Vagina (tissue), 2 donors: Measurements from ENCODE around the gene CXCL1. TPM values are rescaled to one million over a fixed set of nuclear protein-coding genes. Genes with fewer than 3 reads are reported as not detected.

Experiments used
- DNase-seq, 2 donors: peaks; one replicate each; pipeline ENCODE4 v3.0.0-alpha.2; 2017; ENCODE audit errors: extremely low spot score in 2 of 2
- H3K27ac ChIP-seq: fragments of 200-600 bp; sonication (generic); one replicate; pipeline ENCODE4 v1.5.1; 2019
- H3K27me3 ChIP-seq: fragments of 200-600 bp; sonication (generic); one replicate; pipeline ENCODE4 v1.5.1; 2019
- H3K36me3 ChIP-seq, 2 donors: fragments of 200-600 bp; sonication (generic); one replicate each; pipeline ENCODE4 v1.5.1; 2017 to 2019
- H3K4me1 ChIP-seq: fragments of 200-600 bp; sonication (generic); one replicate; pipeline ENCODE4 v1.5.1; 2019
- H3K4me3 ChIP-seq, 2 donors: fragments of 200-600 bp; sonication (generic); 1 replicate in 1 of 2; 2 replicates in 1 of 2; pipeline ENCODE4 v1.5.1; 2016 to 2019
- H3K9me3 ChIP-seq: fragments of 200-600 bp; sonication (generic); one replicate; pipeline ENCODE4 v1.5.1; 2019
- POLR2A ChIP-seq, 2 donors: fragments of 450-650 bp; IDR thresholded peaks; one replicate each; pipeline ENCODE4 v1.6.1; 2017; ENCODE audit warnings: antibody characterized with exemption in 2 of 2, mild to moderate bottlenecking in 2 of 2, moderate library complexity in 2 of 2
- POLR2AphosphoS5 ChIP-seq, 2 donors: sonication (generic); formaldehyde crosslinking; IDR thresholded peaks; one replicate each; pipeline ENCODE4 v1.9.0; 2017; ENCODE audit warnings: antibody characterized with exemption in 2 of 2, mild to moderate bottlenecking in 2 of 2, low read depth in 1 of 2; ENCODE audit not compliant: insufficient read depth in 1 of 2
- intact Hi-C: fragments of 100-400 bp; cut with DNase I; formaldehyde crosslinking; loops from one replicate; pipeline ENCODE4 v1.15.1; 2023
- total RNA-seq: library from RNA; depleted of rRNA; stranded (reverse); fragments of >200 nt; gene quantifications from one replicate; pipeline ENCODE4 v1.2.3, GENCODE V29; 2016
- TF ChIP-seq, protein P1 (sequence below), 3 experiments: fragments of 450-650 bp in 2 of 3; fragments of 200-600 bp in 1 of 3; sonication (generic) in 1 of 3; IDR thresholded peaks; one replicate each; pipeline ENCODE4 v1.5.1; 2017 to 2019; ENCODE audit warnings: antibody characterized with exemption in 3 of 3, mild to moderate bottlenecking in 2 of 3, moderate library complexity in 2 of 3

The CXCL1 gene
- total RNA-seq, 1 donor from 2014 or later, result 26.3 TPM

DNA sequence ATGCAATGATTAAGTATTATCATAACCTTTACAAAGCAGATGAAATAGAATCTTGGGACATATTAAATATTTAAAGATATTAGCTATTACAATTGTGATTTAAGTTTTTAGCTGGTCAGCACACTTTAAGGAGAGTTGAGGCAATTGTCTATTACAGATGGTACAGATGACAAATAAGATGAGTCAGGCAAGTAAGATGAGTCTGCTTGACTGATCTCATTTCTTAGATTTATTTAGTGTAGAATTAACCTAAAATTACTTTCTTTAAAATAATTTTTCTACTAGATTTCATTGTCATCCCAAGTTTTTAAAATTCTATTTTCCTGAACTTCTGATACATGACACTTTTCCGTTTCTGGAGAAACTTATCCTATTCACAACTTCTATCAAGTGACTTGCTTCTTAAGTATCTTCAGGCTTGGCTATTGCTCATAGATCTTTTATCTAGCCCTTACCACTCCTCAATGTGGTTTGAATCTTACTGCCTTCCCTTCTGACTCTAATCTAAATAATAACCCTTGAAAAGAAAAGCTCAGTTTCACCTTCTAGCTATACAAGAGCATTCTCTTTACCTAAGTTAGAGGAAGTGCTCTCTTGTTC is 32.9 kb downstream of the CXCL1 start:
- H3K27ac ChIP-seq, result no peak overlapping the region
- no peaks in the 10 kb centered on the region for H3K36me3 ChIP-seq
- H3K4me3 ChIP-seq, result no peak overlapping the region
- TF ChIP-seq, protein P1, sequence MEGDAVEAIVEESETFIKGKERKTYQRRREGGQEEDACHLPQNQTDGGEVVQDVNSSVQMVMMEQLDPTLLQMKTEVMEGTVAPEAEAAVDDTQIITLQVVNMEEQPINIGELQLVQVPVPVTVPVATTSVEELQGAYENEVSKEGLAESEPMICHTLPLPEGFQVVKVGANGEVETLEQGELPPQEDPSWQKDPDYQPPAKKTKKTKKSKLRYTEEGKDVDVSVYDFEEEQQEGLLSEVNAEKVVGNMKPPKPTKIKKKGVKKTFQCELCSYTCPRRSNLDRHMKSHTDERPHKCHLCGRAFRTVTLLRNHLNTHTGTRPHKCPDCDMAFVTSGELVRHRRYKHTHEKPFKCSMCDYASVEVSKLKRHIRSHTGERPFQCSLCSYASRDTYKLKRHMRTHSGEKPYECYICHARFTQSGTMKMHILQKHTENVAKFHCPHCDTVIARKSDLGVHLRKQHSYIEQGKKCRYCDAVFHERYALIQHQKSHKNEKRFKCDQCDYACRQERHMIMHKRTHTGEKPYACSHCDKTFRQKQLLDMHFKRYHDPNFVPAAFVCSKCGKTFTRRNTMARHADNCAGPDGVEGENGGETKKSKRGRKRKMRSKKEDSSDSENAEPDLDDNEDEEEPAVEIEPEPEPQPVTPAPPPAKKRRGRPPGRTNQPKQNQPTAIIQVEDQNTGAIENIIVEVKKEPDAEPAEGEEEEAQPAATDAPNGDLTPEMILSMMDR (IDR thresholded peaks at IDR 0.05), result no peak
- no peaks in the 10 kb centered on the region for H3K27me3 ChIP-seq
- intact Hi-C loops, result no loop called here
- no peak for DNase-seq
- no peaks in the 10 kb centered on the region for H3K4me1 ChIP-seq
- H3K9me3 ChIP-seq, result no peaks in the 10 kb centered on the region

GRCh38 chr4:73902817-73903547 is 33.8 kb downstream of the CXCL1 start:
- Histone ChIP-seq H3K27ac (no peak overlapping the region), H3K4me3 (no peak overlapping the region), H3K4me1 (no peaks in the 10 kb centered on the region), H3K36me3 (no peaks in the 10 kb centered on the region), H3K27me3 (no peaks in the 10 kb centered on the region), H3K9me3 (no peaks in the 10 kb centered on the region)
- intact Hi-C loops, result no loop called here
- TF ChIP-seq, protein P1 (IDR thresholded peaks at IDR 0.05), result no peak
- no peak for TF ChIP-seq POLR2AphosphoS5 (IDR thresholded peaks at IDR 0.05; ENCODE audit: insufficient read depth in 1 of 2, low read depth in 1 of 2)
- TF ChIP-seq POLR2A (IDR thresholded peaks at IDR 0.05), result no peak
- DNase-seq, result no peak

DNA sequence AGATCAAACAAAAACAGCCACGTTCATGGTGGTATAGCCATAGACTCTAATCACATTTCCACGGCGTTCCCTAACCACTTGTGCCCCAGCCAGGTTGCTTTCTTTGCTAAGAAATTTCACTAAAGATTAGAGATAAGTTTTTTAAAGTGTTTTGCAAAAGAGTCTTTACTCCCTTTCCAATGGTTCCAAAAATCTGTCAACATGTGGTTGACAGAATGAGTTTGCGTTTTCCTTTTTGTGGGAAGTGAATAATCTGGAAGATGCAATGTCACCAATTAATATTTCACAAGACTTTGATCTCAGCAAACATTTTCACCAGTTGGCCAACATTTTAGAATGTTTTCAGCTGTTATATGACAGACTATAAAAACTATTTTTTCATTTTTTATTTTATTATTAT is 35.3 kb downstream of the CXCL1 start:
- Histone ChIP-seq H3K4me3 (no peak overlapping the region), H3K27me3 (no peaks in the 10 kb centered on the region), H3K4me1 (no peaks in the 10 kb centered on the region), H3K9me3 (no peaks in the 10 kb centered on the region), H3K36me3 (no peaks in the 10 kb centered on the region), H3K27ac (no peak overlapping the region)
- intact Hi-C loops, result no loop called here
- peak; percentile 11 to 26 for TF ChIP-seq POLR2AphosphoS5 (IDR thresholded peaks at IDR 0.05; ENCODE audit: insufficient read depth in 1 of 2, low read depth in 1 of 2)
- TF ChIP-seq, protein P1 (IDR thresholded peaks at IDR 0.05), result no peak
- DNase-seq, result no peak

GRCh38 chr4:73908965-73909364 is 39.8 kb downstream of the CXCL1 start:
- no peak for DNase-seq

DNA sequence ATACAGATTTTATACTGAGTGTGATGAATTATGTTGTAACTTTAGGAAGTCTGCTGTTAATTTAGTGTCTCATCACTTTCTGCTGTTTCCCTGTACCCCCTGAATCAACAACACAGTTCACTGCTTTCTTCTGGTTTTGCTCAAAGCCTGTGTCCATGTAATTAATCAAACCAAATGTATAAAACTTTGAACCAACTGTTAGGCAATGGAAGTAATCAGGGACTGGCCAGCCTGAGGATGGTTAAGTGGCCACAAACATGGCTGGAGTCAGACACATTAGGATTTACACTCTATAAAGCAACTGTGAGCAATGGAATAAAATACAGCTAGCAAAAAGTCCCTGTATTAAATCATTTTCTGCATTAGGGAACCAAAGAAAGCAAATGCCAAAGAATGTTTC is 42.6 kb downstream of the CXCL1 start:
- no peak for DNase-seq
- TF ChIP-seq, protein P1 (IDR thresholded peaks at IDR 0.05), result no peak
- TF ChIP-seq POLR2AphosphoS5 (IDR thresholded peaks at IDR 0.05; ENCODE audit: insufficient read depth in 1 of 2, low read depth in 1 of 2), result peak in 1 of 2 donors; percentile 30
- TF ChIP-seq POLR2A (IDR thresholded peaks at IDR 0.05), result no peak
- Histone ChIP-seq H3K9me3 (no peaks in the 10 kb centered on the region), H3K36me3 (no peaks in the 10 kb centered on the region), H3K27ac (no peak overlapping the region), H3K27me3 (no peaks in the 10 kb centered on the region), H3K4me1 (no peaks in the 10 kb centered on the region), H3K4me3 (no peak overlapping the region)
- intact Hi-C loops, result no loop called here

More at GRCh38 chr4:73908965-73909364, 39.8 kb downstream of the CXCL1 start:
- no peaks in the 10 kb centered on the region for H3K36me3 ChIP-seq
- no peak overlapping the region for H3K27ac ChIP-seq
- H3K4me3 ChIP-seq, result no peak overlapping the region
- TF ChIP-seq POLR2AphosphoS5 (IDR thresholded peaks at IDR 0.05; ENCODE audit: insufficient read depth in 1 of 2, low read depth in 1 of 2) (no peak), POLR2A (IDR thresholded peaks at IDR 0.05) (no peak)
- TF ChIP-seq, protein P1 (IDR thresholded peaks at IDR 0.05), result no peak
- no peaks in the 10 kb centered on the region for H3K9me3 ChIP-seq
- intact Hi-C loops, result no loop called here
- no peaks in the 10 kb centered on the region for H3K27me3 ChIP-seq
- no peaks in the 10 kb centered on the region for H3K4me1 ChIP-seq
